OCI-LY7 (cell line): Measurements from ENCODE around the gene ANO4.

Experiments used
- CTCF ChIP-seq: fragments of 200-600 bp; sonication (generic); conservative IDR thresholded peaks from 2 replicates; pipeline ENCODE4 v1.5.1; 2014; ENCODE audit warnings: mild to moderate bottlenecking, antibody characterized with exemption, low read length, moderate library complexity, mixed read lengths
- EZH2phosphoT487 ChIP-seq: fragments of 200-600 bp; sonication (generic); IDR thresholded peaks from 2 replicates; pipeline ENCODE4 v1.6.1; 2018; ENCODE audit warnings: low read depth, borderline replicate concordance, mild to moderate bottlenecking, mixed run types, antibody characterized with exemption, low read length, moderate library complexity, mixed read lengths

GRCh38 chr12:101001669-101002068 is 207.1 kb downstream of the ANO4 start:
- TF ChIP-seq CTCF, result no peak
- no peak for TF ChIP-seq EZH2phosphoT487
